ENCODE results near the gene PLA2G2A.
"Not testable (repeated sequence)": the region's sequence is repeated elsewhere in the genome, so short reads cannot be mapped to it uniquely, and the experiment has no call there.

The PLA2G2A gene

DNA sequence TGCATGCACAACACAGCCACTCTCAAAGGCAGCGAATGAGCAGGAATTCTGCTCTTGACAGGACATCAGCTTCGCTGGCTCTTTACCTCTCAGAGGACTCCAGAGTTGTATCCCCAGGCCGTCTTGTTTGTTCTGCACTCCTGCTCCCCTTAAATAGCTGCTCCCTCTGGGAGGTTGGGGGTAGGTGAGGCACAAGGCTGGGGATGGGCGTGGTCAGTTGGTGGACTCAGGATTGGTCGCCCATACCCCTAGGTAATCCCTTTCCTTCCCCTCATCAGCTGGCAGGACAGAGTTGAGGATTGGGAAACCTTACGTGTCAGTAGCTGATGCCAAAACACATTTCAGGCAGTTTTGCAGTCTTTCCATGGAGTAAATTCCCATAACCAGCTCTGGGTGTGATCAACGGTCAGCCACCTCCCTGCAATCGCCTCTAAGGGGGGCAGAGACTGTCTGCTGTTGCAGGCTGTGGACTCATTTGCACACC, at the start of gene PLA2G2A:
TSS of gene PLA2G2A (minus strand) at position 125 of the 484 bp plus-strand sequence. CDS start 845 bp downstream, outside the sequence.
- no peak for DNase-seq

- DNase-seq: no peak
Measured at GRCh38 chr1:20028726-20029125, 49.3 kb upstream of the PLA2G2A start.

DNA sequence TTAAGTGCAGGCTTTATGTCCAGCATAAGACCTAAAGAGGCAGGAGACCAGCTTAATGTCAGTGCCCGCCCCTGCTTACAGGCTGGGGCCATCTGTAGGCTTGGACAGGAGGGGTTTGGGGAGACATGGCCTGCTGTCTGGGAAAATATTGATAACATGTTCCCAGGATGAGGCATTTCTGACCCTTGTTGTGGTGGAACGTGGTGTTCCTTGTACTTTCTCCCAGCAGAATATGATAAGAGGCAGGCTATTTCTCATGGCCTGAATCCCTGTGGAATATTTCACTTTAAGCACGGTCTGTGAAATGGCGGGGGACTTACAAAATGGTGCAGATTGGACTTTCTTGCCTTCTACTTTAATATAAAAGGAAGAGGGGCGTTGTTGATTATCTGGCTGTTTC, 48.7 kb upstream of the PLA2G2A start:
- no peak for DNase-seq

GRCh38 chr1:20017741-20018140, 38.3 kb upstream of the PLA2G2A start:
- DNase-seq: no peak

- no peak for DNase-seq
Measured at GRCh38 chr1:20014153-20014552, 34.7 kb upstream of the PLA2G2A start.

GRCh38 chr1:20010016-20010415, 30.6 kb upstream of the PLA2G2A start:
- DNase-seq: no peak

DNA sequence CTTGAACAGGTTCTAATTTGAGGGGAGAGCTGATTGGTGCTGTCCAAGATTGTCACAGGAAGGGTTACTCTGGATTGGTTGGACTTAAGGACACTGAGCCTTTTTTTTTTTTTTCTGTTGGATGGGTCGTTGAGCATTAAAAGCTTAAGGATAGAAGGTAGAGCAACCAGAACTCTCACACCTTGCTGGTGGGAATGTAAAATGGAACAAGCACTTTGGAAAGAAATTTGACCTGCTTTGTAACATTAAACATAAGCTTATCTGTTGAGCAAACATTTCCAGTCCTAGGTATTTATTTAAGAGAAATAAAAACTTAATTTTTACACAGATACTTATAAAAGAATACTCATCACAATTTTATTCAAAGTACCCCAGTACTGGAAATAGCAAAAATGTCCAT, 29.8 kb upstream of the PLA2G2A start:
- no peak for DNase-seq

DNA sequence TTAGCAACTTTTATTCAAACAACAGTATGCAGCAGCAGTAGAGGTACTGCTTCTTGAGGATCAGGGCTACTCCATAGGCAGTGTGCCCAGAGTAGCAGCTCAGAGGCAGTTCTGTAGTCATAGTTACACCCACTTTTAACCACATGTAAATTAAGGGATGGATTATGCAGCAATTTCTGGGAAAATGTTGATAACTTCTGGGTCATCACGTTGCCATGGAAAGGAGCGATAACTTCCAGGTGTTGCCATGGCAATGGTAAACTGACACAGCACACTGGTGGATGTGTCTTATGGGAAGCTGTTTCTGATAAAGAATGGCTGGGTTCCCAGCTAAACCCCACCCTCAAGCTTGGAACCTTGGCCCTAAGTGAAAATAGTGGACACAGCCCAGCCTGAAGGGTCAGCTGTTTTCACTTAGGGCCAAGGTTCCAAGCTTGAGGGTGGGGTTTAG, 29.0 kb upstream of the PLA2G2A start:
- DNase-seq: no peak

- DNase-seq: not testable (repeated sequence)
Measured at GRCh38 chr1:19998823-19999222, 19.4 kb upstream of the PLA2G2A start.

DNA sequence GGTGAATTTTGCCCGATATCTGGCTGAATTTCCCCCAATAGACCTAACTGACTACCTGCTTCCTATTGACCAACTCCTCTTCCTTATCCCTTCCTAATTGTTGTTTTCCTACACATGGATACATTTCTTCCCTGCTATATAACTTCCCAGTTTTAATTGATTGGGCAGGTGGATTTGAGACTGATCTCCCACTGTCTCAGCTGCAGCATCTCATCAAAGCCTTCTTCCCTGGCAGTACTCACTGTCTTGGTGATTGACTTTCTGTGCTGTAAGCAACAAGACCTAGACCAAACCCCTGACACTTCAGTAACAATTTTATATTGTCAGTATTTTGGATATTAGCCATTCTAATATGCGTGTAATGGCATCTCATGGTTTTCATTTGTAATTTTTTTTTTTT, 11.3 kb upstream of the PLA2G2A start:
- no peak for DNase-seq

DNA sequence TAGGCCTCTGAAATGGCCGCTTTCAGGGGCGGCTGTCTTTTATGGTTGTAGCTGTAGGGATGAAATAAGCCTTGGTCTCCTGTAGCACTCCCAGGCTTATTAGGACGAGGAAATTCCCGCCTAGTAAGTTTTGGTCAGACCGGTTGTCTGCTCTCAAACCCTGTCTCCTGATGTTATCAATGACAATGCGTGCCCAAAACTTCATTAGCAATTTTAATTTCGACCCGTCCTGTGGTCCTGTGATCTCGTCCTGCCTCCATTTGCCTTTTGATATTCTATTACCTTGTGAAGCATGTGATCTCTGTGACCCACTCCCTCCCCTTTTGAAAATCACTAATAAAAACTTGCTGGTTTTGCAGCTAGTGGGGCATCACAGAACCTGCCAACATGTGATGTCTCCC, 10.8 kb upstream of the PLA2G2A start:
- not testable (repeated sequence) for DNase-seq

DNA sequence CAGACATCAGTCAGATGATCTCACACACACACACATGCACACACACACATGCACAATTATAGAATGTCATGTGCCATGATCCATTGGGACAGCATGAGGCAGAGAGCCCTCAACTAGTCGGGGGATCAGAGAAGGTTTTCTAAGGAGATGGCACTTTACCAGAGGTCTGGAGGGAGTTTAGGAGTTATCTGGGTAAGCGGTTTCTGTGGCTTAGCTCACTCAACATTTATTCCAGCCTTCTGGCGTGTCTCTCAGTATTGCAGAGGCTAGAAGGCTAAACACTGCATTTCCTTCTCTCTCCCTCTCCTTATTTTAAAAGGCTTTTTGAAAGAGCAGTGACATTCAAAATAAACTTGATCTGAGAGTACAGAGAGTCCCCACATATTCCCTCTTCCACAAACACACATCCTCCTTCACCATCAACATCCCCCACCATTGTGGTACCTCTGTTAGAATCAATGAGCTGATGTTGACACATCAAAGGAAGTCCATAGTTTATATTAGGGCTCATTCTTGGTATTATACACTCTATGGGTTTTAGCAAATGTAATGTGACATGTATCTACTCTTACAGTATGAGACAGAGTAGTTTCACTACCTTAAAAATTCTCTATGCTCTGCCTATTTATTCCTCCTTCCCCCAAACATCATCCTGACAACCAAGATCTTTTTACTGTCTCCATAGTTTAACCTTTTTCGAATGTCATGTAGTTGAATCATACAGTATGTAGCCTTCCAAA, 9.0 kb upstream of the PLA2G2A start:
- DNase-seq: no peak

DNA sequence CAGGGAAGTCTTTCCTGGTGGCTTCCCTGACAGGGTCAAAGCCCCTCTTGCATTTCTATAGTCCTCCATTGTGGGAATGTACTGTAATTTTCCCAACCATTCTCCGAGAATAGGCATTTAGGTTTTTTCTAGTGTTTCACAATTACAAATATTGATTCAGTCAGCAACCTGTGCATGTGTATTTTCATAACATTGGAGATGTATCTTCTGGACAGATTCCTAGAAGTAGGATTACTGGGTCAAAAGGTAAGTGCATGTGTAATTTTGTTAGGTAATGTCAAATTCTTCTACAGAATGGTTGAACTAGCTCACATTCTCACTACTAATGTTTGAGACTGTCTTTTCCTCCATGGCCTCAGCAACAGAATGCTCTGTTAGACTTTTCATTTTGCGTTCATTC, 8.3 kb upstream of the PLA2G2A start:
- DNase-seq: no peak

- not testable (repeated sequence) for DNase-seq
Measured at GRCh38 chr1:19984409-19985016, 5.1 kb upstream of the PLA2G2A start.

DNA sequence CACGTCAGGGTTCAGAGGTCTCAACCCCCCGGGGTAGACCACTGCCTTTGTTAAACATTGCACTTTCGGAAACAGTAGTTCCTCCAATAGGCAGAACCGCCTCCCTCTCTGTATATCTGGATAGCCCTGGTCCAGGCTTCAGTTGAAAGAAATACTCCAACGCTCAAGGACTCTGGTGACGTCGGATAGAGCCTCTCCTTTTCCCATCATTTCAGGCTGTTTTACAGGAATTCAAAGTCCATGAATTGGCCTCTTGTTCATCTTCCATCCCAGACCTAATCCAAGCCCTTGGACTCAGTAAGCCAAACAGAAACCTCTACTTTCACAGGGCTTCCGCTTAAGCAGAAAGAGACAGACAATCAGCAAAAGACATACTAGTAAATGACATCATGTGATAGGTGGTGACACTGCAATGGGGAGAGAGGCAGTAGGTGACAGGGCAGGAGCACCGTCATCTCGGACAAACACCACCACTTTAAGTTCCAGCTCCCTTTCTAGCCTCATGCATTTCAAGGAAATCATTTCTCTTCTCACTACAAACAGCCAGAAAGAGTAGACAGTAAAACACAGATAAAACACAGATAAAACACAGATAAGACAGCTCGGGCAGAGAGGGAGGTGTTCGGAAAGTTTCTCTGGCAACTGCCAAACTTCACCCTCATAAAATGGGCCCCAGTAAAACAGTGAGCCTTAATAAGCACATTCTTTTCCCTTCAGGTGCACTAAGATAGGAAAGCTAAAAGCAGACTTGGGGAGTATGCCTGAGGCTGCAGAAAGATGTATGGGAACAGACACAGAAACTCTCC, 2.3 kb upstream of the PLA2G2A start:
- DNase-seq: no peak

DNA sequence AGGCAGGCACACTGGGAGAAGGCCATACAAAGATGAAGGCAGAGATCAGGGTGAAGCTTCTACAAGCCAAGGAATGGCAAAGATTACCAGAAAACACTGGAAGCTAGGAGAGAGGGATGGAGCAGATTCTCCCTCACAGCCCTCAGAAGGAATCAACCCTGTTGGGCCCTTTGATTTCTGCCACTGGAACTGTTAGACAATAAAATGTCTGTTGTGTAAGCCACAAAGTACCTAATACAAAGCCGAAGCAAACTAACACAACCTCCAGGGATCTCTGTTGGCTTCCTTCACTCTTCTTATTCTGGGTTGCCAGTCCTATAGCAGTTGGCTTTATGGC, 1.7 kb upstream of the PLA2G2A start:
- DNase-seq: no peak

- no peak for DNase-seq
Measured at GRCh38 chr1:19980314-19980713, 896 bp upstream of the PLA2G2A start.

- no peak for DNase-seq
Measured at GRCh38 chr1:19978143-19978542, 1.3 kb downstream of the PLA2G2A start.

DNA sequence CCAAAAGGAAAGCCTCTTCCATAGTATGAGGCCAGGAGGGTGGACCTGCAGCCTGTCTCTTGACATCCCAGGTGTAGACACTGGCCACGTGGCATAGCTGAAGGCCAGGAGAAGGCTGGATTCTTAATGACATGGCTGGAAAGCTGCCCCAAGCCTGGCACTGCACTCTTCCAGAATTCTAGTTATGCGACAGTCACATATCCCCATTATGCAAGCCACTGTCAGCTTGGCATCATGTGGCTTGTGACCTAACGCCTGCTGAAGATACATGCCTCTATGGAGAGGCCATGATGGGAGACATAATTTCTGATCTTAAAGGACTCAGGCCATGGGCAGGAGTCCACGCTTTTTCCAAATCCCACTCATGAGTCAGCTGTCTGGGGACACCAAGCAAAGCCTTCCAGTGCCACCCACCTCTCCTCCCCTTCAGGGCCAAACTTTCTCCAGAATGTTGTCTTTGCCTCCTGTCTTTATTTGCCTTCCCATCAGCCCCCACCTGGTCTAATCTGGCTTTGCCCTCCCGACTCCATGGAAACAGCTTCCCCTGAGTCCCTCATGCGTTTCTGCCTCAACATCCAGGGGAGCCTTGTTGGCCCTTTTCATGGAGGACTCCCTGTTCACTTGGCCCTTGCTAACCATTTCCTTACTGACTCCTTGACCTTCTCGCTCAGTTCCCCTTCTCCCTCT, 3.0 kb downstream of the PLA2G2A start:
- no peak for DNase-seq

GRCh38 chr1:19975423-19976193, 3.8 kb downstream of the PLA2G2A start:
- DNase-seq: no peak

DNA sequence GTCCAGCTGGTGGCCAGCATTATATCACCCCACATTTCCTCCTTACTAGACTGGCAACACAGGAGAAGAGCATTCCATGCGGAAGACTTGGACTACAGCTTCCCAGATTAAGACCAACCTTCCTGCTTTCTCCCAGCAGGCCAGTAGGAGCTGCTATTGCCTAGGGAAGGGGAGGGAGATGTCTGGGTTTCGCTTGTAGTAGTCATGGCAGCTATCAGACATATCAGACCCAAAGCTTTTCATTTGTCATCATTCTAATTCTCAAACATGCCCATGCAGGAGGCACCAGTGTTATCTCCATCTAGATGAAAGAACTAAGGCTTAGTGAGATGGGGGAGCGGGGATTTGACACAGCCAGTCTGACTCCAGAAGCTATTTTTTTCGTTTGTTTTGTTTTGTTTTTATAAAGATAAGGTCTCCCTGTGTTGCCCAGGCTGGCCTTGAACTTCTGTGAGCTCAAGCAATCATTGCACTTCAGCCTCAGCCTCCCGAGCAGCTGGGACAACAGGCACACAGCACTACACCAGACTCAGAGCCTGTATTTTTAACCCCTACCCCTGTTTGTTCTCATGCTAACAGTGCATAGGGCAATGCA, 4.5 kb downstream of the PLA2G2A start:
- peak; percentile 28 to 38 for DNase-seq

- no peak for DNase-seq
Measured at GRCh38 chr1:19973616-19974015, 5.8 kb downstream of the PLA2G2A start.

Measured in activated T-cell treated with anti-CD3 and anti-CD28 coated beads, Interleukin-2, amount 50 U/mL, for 48 hours (primary cell).